GM18505 (cell line): ENCODE measurements around the gene ERCC4.

Experiments
- ATAC-seq: cut with Tn5 transposase; IDR thresholded peaks from one replicate; pipeline ENCODE4 v1.9.1; 2021; ENCODE audit not compliant: unreplicated experiment
- POLR2A ChIP-seq: IDR thresholded peaks from 4 replicates; pipeline ENCODE4 v1.6.1; 2011; ENCODE audit warnings: borderline replicate concordance; ENCODE audit not compliant: insufficient read depth, insufficient read length; ENCODE audit errors: extremely low read depth

Gene ERCC4

GRCh38 chr16:13919330-13919682, 648 bp upstream of the ERCC4 start:
- TF ChIP-seq POLR2A, result no peak
- ATAC-seq, result no peak

- no peak for TF ChIP-seq POLR2A
- no peak for ATAC-seq
Observed at GRCh38 chr16:13920510-13920818, 510 bp downstream of the ERCC4 start.

- no peak for ATAC-seq
- no peak for TF ChIP-seq POLR2A
Observed at GRCh38 chr16:13921328-13921727, 1.4 kb downstream of the ERCC4 start.

- no peak for TF ChIP-seq POLR2A
- ATAC-seq, result no peak
Observed at GRCh38 chr16:13923703-13924298, 3.8 kb downstream of the ERCC4 start.

- no peak for ATAC-seq
- TF ChIP-seq POLR2A, result no peak
Observed at GRCh38 chr16:13926464-13926863, 6.5 kb downstream of the ERCC4 start.

- no peak for TF ChIP-seq POLR2A
Observed at GRCh38 chr16:13926891-13927290, 6.9 kb downstream of the ERCC4 start.

GRCh38 chr16:13928646-13929045, 8.7 kb downstream of the ERCC4 start:
- ATAC-seq, result no peak
- no peak for TF ChIP-seq POLR2A

More at GRCh38 chr16:13926891-13927290, 6.9 kb downstream of the ERCC4 start:
- no peak for ATAC-seq

- no peak for TF ChIP-seq POLR2A
- ATAC-seq, result no peak
Observed at GRCh38 chr16:13931845-13932244, 11.9 kb downstream of the ERCC4 start.

GRCh38 chr16:13935408-13935807, 15.5 kb downstream of the ERCC4 start:
- no peak for ATAC-seq
- no peak for TF ChIP-seq POLR2A

- no peak for TF ChIP-seq POLR2A
- no peak for ATAC-seq
Observed at GRCh38 chr16:13936155-13936554, 16.2 kb downstream of the ERCC4 start.

GRCh38 chr16:13936596-13937081, 16.7 kb downstream of the ERCC4 start:
- no peak for ATAC-seq
- TF ChIP-seq POLR2A, result no peak

GRCh38 chr16:13937411-13937810, 17.5 kb downstream of the ERCC4 start:
- no peak for TF ChIP-seq POLR2A
- ATAC-seq, result no peak

GRCh38 chr16:13938480-13938879, 18.5 kb downstream of the ERCC4 start:
- no peak for TF ChIP-seq POLR2A
- ATAC-seq, result no peak

- no peak for TF ChIP-seq POLR2A
- no peak for ATAC-seq
Observed at GRCh38 chr16:13939821-13940220, 19.9 kb downstream of the ERCC4 start.

GRCh38 chr16:13940397-13940933, 20.5 kb downstream of the ERCC4 start:
- ATAC-seq, result no peak
- no peak for TF ChIP-seq POLR2A
